ENCODE data around the gene SKAP1.

- TF ChIP-seq CTCF (conservative IDR thresholded peaks at IDR 0.05; ENCODE audit: low read length) (no peak), EZH2phosphoT487 (IDR thresholded peaks at IDR 0.05; ENCODE audit: borderline replicate concordance) (no peak)
These were observed 99.6 kb downstream of the SKAP1 start for GRCh38 chr17:48330421-48330820.
